ENCODE data around the gene SNAP23. TPM values are rescaled to one million over a fixed set of nuclear protein-coding genes. Genes with fewer than 3 reads are reported as not detected.

The SNAP23 gene
- total RNA-seq, 3 donors from 2014 or later, result 75.8 to 88.0 (median 76.0) TPM

DNA sequence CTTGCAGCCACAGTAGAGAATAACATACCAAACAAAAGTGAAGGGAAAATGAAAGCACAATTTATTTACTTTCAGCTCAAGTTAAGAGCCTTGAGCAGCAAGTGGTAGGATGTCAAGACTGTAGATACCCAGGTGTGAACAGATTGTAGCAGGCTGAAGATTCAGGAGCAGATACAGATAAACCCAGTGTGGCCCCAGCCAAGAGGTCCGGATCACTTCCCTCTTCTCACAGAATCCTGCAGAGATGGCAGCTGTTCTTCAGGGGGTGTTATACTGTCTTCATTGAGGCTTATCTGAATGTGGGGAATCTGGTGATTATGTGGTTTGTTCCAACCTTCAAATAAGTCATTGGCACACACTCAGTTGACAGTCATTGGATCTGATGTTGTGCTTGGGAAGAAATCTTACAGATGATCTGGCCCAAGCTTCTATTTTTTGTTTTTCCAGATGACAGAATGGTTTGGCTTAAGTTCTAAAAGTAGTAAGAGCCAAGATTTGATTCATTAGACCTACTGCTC, 82.1 kb downstream of the SNAP23 start:
- H3K27me3 ChIP-seq, result no peaks in the 10 kb centered on the region
- intact Hi-C loops (cut with DNase I; ENCODE audit: low total_unique reads), result no loop called here
- H3K27ac ChIP-seq, result peak overlapping the region; percentile 50 to 67
- H3K9me3 ChIP-seq, result no peaks in the 10 kb centered on the region
- H3K36me3 ChIP-seq, result no peaks in the 10 kb centered on the region
- no peaks in the 10 kb centered on the region for H3K4me1 ChIP-seq
- TF ChIP-seq, protein P1, sequence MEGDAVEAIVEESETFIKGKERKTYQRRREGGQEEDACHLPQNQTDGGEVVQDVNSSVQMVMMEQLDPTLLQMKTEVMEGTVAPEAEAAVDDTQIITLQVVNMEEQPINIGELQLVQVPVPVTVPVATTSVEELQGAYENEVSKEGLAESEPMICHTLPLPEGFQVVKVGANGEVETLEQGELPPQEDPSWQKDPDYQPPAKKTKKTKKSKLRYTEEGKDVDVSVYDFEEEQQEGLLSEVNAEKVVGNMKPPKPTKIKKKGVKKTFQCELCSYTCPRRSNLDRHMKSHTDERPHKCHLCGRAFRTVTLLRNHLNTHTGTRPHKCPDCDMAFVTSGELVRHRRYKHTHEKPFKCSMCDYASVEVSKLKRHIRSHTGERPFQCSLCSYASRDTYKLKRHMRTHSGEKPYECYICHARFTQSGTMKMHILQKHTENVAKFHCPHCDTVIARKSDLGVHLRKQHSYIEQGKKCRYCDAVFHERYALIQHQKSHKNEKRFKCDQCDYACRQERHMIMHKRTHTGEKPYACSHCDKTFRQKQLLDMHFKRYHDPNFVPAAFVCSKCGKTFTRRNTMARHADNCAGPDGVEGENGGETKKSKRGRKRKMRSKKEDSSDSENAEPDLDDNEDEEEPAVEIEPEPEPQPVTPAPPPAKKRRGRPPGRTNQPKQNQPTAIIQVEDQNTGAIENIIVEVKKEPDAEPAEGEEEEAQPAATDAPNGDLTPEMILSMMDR (IDR thresholded peaks at IDR 0.05), result no peak
- no peak for TF ChIP-seq POLR2A (IDR thresholded peaks at IDR 0.05)
- no peak for TF ChIP-seq POLR2AphosphoS5 (IDR thresholded peaks at IDR 0.05)
- H3K4me3 ChIP-seq, result peak overlapping the region in 2 of 3 donors; percentile 20 to 43
- no peak for DNase-seq (ENCODE audit: low spot score in 2 of 2)

- no peak overlapping the region for H3K27ac ChIP-seq
- H3K4me1 ChIP-seq, result no peaks in the 10 kb centered on the region
- H3K4me3 ChIP-seq, result no peak overlapping the region
- H3K9me3 ChIP-seq, result no peaks in the 10 kb centered on the region
- H3K27me3 ChIP-seq, result no peaks in the 10 kb centered on the region
- H3K36me3 ChIP-seq, result no peaks in the 10 kb centered on the region
- intact Hi-C loops (cut with DNase I; ENCODE audit: low total_unique reads), result no loop called here
- TF ChIP-seq POLR2A (IDR thresholded peaks at IDR 0.05), result no peak
- no peak for TF ChIP-seq POLR2AphosphoS5 (IDR thresholded peaks at IDR 0.05)
- TF ChIP-seq, protein P1 (IDR thresholded peaks at IDR 0.05), result no peak
- DNase-seq (ENCODE audit: low spot score in 2 of 2), result no peak
Observed at GRCh38 chr15:42578984-42579537, 83.6 kb downstream of the SNAP23 start.

- Histone ChIP-seq H3K27me3 (no peaks in the 10 kb centered on the region), H3K9me3 (no peaks in the 10 kb centered on the region), H3K4me3 (peak overlapping the region; percentile 26 to 65 (median 50)), H3K4me1 (no peaks in the 10 kb centered on the region), H3K27ac (peak overlapping the region; percentile 59 to 85), H3K36me3 (no peaks in the 10 kb centered on the region)
- intact Hi-C loops (cut with DNase I; ENCODE audit: low total_unique reads), result no loop called here
- DNase-seq (ENCODE audit: low spot score in 2 of 2), result peak; percentile 71 to 74
- no peak for TF ChIP-seq POLR2A (IDR thresholded peaks at IDR 0.05)
- TF ChIP-seq POLR2AphosphoS5 (IDR thresholded peaks at IDR 0.05), result no peak
- TF ChIP-seq, protein P1 (IDR thresholded peaks at IDR 0.05), result no peak
Observed at GRCh38 chr15:42581272-42581730, 85.9 kb downstream of the SNAP23 start.

Other genes with a start within 250 kb of the SNAP23 start
- 10 to 100 TPM; 30.2 to 35.5 (median 34.5) TPM for gene GANC, start 222.4 kb upstream of the SNAP23 start, total RNA-seq
- 100 to 1,000 TPM in 2 of 3 donors, 10 to 100 TPM in 1; 57.9 to 145 (median 102) TPM for gene TMEM87A, start 222.2 kb upstream of the SNAP23 start, total RNA-seq
- gene CAPN3, start 136.1 kb upstream of the SNAP23 start, total RNA-seq, result 10 to 100 TPM; 12.5 to 27.1 (median 15.4) TPM
- gene ZNF106, start 4.5 kb upstream of the SNAP23 start, total RNA-seq, result 100 to 1,000 TPM in 1 of 3 donors, 10 to 100 TPM in 2; 59.6 to 151 (median 60.0) TPM
- gene LRRC57, start 53.2 kb downstream of the SNAP23 start, total RNA-seq, result 10 to 100 TPM; 20.3 to 23.3 (median 23.3) TPM
- 10 to 100 TPM; 29.3 to 42.1 (median 30.2) TPM for gene HAUS2, start 53.2 kb downstream of the SNAP23 start, total RNA-seq
- gene STARD9, start 80.0 kb downstream of the SNAP23 start, total RNA-seq, result 10 to 100 TPM; 18.6 to 27.9 (median 27.5) TPM
- 10 to 100 TPM in 2 of 3 donors, 1 to 10 TPM in 1; 8.8 to 15.2 (median 14.7) TPM for gene CDAN1, start 241.5 kb downstream of the SNAP23 start, total RNA-seq